Medulla oblongata (tissue), 1 donor: ENCODE results near the gene SLC2A5.
A peak's percentile ranks its signal among the peaks of the same experiment; 100 is the strongest.

Experiments
- DNase-seq: peaks from one replicate; pipeline ENCODE4 v3.0.0-alpha.2; 2015; ENCODE audit errors: extremely low spot score

Gene SLC2A5

DNA sequence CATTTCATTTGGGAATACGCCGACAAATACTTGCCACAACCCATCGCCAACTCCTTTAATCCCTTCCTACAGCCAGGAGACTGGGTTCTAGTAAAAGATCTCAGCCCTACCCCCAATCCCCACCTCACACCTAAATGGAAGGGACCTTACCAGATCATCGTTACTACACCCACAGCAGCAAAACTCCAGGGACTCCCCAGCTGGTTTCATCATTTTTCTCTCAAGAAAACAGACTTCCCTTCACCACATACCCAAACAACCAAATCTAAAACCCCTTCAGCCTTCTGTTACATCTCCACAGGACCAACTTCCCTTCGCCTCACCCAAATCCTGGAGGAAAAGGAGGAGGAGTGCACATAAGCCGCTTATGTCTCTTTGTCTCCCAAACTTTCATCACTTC lies 23.7 kb upstream of the SLC2A5 start:
- DNase-seq: no peak

DNA sequence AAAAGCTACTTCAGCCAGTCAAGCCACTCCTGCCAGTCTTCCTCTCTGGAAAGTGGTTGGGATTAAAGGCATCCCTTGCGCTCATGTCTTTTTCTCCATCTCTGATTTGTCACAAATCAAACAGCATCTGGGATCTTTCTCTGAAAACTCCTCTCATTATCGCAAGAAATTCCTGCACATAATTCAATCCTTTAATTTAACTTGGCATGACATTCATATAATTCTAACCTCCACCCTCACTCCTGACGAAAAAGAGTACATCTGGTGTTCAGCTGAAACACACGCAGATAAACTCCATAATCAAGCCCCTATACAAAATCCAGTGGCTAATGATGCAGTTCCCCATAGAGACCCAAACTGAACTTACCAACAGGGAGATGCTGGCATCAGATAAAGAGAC lies 19.4 kb upstream of the SLC2A5 start:
- no peak for DNase-seq

DNA sequence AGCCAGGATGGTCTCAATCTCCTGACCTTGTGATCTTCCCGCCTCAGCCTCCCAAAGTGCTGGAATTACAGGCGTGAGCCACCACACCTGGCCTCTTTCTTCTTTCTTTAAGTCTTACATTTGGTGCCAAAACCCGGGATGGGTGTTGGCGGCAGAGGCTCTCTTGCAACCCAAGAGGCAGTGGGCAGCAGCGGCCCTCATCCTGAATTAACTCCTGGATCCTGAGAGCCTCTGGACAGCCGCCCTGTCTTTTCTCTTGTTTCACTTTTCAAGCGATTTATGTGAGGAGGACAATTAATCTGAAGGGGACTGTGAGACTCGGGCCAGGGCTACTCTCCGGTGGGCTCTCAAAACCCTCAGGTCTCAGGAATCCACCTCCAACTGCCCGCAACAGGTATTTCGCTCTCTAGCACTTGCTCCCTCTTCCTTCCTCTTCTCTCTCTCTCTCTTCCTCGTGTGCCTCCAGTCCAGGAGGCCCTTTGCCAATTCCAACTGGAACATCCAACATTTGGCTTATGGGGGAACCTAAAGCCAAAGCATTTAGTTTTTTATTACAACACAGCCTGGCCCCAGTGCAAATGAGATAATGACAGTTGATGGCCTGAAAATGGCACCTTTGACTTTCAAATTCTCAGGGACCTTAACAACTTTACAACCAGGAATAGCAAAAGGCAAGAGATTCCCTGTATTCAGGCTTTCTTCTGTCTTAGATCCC lies 18.1 kb upstream of the SLC2A5 start:
- DNase-seq: no peak

DNA sequence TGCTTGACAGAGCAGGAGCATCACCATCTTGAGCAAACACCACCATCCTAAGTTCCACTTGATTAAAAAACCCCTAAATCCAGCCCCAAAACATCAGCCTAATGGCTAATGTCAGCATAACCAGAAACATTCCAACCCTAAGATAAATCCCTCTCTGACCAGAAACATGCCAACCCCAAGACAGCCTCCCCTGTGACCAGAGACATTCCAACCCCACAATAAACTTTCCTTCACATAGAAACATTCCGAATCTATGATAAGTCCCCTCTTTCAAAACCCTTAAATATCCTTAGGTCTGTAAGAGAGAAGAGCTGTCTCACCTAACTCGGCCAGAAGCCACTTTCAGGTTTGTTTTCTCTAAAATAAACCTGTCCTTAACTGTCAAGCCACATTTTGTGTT lies 17.4 kb upstream of the SLC2A5 start:
- no peak for DNase-seq

DNA sequence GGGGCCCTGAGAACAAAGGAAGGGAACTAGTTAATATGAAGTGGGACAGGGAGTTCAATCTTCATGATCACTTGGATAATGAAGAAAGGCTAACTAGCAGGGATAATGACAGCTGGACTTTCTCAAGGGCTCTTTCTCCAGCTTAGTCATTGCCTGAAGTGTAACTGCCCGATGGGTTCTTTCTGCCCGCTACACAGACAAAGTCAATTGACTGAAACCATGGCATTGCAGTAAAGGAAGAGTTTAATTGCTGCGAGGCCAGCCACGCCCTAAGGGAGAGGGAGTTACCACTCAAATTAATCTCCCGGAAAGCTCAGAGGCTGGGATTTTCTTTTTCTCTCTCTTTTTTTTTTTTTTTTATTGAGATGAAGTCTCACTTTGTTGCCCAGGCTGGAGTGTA lies 16.6 kb upstream of the SLC2A5 start:
- no peak for DNase-seq

DNA sequence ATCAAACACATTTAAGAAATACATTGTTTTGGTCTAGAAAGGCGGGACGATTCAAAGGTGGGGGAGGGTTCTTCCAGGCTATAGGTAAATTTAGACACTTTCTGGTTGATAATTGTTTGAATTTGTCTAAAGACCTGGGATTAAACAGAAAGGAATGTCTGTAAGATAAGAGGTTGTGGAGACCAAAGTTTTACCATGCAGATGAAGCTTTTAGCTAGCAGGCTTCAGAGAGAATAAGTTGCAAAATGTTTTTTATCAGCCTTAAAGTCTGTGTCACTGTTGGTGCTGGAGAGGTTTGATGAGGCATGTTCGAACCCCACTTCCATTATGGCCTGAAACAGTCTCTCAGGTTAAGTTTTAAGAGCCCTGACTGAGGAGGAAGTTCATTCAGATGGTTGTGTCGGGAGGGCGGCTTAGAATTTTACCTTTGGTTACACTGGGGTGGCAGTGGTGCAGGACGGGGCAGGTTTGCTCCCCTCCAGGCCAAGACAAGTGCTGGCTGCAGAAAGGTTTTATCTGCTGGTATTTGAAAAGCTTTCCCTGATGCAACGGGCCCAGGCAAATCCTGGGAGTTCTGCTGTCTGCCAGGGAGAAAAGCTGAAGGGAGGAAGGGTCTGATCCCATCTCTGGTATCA lies 16.0 kb upstream of the SLC2A5 start:
- no peak for DNase-seq

DNA sequence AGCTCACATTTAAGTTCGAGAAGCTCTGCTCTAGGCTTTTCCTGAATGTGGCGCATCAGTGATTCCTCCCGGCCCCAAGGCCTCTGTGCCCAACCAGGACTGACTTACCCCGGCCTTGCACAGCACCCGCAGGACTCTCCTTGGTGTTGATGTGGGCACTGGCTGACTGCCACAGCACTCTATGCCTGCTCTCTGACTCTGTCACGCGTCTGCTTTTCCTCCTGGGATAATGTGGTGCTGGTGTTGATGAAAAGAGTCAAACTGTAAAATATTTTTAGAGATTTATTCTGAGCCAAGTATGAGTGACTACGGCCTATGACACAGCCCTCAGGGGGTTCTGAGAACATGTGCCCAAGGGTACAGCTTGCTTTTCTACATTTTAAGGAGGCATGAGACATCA lies 15.5 kb upstream of the SLC2A5 start:
- no peak for DNase-seq

DNA sequence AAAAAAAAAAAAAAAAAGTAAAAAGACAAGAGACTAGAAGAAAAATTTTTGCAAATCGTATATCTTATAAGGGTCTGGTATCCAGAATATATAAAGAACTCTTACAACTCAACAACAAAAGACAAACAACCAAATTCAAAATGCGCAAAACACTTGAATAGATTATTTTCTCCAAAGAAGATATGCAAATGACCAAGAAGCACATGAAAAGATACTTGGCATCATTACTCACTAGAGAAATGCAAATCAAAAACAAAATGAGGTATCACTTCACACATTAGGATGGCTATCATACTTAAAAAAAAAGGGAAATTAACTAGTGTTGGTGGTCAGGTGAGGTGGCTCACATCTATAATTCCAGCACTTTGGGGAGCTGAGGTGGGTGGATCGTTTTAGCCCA lies 12.0 kb upstream of the SLC2A5 start:
- no peak for DNase-seq

DNA sequence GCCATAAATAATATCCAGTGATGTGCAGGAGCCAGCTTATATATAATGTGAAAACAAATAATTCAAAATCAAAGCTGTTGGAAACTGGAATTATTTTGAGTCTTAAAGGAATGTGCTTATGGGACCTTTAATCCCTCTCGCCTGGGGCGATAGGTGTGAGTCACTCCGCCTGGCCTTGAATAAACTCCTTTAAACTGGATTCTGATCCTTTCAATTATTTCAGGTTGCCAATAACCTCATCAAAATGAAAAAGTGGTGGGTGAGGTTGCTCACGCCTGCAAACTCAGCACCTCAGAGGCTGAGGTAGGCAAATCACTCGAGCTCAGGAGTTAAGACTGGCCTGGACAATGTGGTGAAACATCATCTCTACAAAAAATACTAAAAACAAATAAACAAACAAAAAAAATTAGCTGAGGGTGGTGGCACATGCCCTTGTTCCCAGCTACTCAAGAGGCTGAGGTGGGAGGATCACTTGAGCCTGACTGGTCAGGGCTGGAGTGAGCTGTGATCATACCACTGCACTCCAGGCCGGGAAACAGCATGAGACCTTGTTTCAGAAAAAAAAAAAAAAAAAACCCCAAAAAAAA lies 11.4 kb upstream of the SLC2A5 start:
- DNase-seq: no peak

DNA sequence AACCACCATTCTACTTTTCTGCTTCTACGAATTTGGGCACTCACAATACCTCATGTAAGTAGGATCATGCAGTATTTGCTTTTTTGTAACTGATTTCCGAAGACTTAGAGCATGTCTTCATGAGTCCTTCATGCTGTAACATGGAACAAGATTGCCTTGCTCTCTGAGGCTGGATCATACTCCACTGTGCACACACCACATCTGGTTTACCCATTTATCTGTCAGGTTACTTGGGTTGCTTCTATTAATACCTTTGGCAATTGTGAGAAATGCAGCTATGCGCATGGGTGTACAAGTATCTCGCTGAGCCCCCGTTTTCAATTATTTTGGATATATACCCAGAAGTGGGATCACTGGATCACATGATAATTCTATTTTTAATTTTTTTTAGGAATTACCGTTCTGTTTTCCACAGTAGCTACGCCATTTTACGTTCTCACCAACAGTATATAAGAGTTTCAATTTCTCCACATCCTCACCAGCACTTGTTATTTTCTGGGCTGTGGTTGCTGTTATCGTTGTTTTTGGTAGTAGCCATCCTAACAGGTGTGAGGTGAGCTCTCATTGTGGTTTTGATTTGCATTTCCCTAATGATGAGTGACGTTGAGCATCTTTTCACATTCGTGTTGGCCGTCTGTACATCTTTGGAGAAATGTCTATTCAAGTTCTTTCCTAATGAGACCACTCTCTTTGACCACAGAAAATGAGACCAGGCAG lies 10.7 kb upstream of the SLC2A5 start:
- no peak for DNase-seq

DNA sequence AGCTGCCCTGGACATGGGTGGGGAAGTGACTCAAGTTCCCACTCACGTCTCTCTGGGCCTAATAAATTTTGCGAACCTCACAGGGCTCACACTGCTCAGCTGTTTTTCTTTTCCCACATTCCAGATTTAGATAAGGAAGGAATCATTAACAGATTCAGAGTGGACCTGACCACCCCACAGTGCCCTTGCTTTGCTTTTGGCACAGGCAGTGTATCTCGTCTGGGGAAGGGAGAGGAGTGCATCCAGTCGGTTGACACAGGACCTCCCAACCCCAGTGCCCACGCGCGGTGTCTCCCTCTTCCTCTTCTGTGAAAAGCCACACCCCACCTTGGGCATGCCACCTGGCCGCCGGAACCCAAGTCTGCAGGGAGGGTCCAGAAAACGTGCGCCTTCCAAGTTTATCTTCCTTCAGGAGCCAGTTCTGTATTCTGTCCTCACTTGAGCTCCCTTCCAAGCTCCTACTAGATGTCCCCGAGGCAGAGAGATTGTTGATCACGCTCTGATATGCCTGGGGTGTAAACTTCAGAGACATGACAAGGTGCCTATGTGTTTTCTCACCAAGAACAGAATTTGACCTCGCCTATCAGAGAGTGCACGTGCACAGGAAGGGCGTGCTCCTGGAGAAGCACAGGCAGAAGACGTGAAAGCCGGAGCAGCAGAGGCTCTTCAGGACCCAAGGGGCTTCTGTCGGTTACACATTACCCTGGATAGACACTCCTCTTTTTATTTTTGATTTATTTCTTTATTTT lies 9.5 kb upstream of the SLC2A5 start:
- no peak for DNase-seq

DNA sequence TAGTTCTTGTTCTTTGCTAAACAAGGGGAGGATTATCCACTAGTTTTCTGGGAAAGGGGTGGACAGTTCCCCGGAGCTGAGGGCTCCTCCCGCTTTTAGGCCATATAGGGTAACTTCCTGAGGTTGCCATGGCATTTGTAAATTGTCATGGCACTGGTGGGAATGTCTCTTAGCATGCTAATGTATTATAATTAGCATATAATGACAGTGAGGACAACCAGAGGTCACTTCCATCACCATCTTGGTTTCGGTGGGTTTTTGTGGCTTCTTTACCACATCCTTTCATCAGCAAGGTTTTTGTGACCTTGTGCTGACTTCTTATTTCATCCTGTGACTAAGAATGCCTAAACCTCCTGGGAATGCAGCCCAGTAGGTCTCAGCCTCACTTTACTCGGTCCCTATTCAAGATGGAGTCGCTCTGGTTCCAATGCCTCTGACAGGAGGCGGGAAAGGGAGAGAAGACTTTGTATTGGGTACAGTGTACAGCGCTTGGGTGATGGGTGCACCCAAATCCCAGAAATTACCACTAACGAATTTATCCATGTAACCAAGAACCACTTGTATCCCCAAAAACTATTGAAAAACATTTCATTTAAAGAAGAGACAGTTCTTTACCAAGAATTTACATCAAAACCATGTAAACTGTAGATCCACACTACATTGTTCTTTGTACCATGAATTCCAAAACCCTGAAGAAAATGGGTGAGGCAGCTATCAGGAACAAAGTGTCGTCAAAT lies 8.7 kb upstream of the SLC2A5 start:
- DNase-seq: no peak

DNA sequence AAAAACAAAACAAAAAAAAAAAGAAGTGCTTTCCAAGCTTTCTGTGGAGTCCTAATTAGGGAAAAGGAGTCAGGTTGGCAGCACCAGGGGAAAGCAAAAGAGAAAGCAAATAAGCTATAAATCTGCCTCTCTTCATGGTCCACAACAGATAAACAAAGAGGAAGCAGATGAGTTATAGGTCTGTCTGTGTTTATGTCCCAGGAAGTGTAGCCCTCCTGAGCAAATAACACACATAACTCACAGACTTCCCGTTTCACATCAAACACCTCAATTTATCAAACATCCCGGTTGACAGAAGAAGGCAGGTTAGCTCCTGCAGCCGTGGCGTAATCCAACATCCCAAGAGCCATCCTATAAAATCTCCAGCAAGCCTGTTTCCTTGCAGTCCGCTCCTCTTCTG lies 5.6 kb upstream of the SLC2A5 start:
- peak; percentile 33 for DNase-seq

DNA sequence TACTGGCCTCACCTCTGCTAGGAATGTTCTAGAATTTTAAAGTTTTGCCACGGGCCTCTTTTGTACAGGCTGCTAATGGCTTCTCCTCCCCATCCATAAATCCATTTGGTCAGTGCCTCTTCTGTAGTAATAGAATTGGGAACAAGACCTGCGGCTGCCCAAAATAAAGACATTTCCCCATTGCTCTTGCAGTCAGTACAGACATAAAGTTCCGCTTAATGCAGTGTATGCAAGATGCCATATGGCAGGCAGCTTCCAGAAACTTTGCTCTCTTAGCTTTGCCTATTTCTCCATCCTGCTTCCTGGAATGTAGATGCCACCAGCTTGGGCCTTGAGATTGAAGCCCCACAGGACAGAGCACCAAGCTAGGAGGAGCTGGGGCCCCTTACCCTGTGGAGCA lies 3.7 kb upstream of the SLC2A5 start:
- DNase-seq: peak; percentile 42

DNA sequence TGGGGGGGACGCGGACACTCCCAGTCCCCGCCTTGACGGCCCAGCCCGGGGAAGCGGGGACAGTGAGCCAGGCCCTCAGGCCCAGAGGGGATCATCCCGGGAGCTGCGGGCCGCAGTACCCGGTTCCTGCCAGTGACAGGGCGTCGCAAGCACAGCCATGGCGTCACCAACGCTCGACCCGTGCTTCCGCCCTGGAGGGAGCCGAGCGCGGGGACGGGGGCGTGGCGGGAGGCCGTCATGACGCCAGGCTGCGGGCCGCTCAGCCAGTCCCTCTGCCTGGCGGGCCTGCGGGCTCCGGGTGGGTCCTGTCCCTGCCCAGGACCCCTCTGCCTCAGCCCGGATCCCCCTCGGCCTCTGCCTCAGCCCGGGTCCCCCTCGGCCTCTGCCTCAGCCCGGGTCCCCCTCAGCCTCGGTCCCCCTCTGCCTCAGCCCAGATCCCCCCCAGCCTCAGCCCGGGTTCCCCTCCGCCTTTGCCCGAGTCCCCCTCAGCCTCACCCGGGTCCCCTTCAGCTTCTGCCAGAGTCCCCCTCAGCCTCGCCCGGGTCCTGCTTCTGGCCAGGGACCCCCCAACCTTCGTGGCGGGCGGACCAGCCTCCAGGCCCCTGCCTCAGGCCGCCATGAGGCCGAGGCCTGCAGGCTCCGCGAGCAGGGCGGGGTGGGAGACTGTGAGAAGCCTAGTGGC lies 2.3 kb upstream of the SLC2A5 start:
- no peak for DNase-seq

DNA sequence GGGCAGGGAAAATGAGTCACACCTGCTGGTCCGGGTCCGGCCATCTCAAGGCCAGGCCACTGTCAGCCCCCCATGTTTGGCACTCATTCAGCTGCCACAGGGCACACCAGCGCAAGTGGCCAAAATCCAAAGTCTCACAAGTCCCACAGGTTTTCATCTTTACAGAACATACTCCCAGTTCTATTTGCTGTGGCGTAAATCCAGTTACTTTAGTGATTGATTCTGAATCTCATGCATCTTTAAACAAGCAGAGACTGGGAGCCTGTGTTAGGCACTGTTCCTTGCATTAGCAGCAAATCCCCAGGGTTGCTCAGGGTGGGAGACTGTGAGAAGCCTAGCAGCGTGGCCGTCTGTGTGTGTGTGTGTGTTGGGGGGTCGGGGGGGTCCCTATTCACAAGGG lies 1.1 kb upstream of the SLC2A5 start:
- no peak for DNase-seq

DNA sequence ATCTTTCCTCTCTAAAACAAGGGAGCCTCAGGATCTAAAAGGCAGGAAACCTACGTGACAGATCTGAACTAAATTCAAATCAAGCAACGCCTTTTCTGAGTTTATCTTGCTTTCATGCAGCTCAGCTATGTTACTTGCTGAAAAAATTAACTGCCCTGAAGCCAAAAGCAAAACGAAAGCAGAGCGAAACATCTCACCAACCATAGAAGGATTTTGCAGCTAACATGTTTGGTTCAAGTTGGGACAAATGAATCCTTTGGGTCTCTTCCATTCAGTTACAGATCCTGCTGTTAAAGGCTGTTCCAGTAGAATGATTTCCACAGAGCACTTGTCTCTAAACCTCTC lies 482 bp downstream of the SLC2A5 start:
- no peak for DNase-seq

DNA sequence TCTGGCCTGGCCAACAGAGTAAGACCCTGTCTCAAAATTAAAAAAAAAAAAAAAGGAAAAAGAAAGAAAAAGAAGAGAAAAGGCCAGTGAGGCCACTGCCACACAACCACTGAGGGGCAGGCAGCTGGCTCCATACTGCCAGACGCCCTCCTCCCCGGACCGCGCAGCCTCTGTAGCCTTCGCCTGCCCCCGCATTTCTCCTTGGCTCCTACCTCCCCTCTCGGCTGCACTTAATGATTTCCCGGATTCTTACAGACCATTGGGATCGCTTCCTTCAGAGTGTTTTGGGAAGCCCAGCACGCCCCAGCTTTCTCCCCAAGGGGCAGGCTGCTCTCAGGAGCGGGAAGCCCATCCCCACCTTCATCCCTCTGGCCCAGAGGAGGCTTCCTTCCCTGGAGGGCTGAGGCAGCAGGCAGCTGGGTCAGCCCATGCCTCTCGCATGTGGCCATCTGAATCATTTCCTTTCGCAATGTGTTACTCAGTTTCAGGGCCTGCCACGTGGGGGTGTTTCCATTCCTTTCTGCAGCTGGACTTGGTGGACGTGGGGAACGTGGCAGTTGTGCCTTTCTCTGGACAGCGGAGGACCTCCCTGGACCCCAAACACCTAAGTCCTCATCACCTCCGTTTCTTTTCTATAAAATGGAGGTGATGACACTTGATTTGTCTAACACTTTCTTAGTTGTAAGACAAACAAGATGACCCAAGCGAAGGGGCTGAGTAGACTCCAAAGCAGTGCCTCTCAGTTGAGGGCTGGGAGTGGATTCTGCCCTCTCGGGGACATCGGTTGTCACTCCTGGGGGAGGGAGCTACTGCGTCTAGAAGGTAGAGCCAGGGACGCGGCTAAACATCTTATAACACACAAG lies 2.3 kb downstream of the SLC2A5 start:
- peak; percentile 69 for DNase-seq

DNA sequence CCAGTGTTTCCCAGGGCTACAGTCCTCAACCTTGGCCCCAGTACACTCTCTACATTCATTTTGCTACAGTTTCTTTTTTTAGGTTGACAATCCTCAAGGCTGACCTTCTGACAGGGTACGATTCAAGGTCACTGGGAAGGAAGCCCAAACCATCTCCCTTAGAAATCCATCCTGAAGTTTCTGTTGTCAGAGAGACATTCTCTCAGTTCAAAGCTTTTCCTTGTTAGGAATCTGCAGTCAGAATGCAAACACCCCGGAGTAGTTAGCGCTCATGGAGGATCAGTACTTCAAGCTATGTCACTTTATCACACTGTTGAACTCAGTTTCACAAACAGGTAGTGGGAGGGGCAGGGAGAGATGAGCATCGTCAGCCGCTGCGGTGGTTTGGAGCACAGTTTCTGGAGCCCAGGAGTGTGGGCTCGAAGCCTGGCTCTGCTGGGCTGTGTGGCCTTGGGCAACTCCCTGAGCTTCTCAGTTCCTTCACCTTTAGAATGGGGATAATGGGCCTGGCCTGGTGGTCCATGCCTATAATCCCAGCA lies 4.2 kb downstream of the SLC2A5 start:
- peak; percentile 42 for DNase-seq

DNA sequence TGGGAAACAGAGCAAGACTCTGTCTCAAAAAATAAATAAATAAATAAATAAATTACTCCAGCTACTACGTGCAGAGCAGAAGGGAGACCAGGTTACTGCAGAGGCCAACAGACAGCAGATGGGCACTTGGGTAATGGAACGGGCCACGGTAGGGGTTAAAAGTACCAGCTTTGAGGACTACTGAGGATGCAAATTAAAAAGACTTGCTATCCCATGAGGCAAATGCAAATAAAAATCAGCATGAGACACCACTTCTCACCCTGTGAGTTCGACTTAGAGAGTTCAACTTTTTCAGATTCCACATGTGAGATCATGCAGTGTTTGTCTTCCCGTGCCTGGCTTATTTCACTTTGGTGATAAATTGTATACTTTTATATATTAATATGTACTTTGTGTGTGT lies 6.6 kb downstream of the SLC2A5 start:
- DNase-seq: no peak
